OCI-LY1 (cell line): ENCODE data around the gene SH3BP5L.

Experiments
- H2AFZ ChIP-seq: fragments of 200-600 bp; sonication (generic), shearing (Covaris generic); 2 replicates; pipeline ENCODE4 v1.6.0; 2014; ENCODE audit warnings: antibody characterized with exemption, mild to moderate bottlenecking, low read length
- H3F3A ChIP-seq: fragments of 200-600 bp; sonication (generic), shearing (Covaris generic); 2 replicates; pipeline ENCODE4 v1.6.0; 2014; ENCODE audit warnings: mild to moderate bottlenecking, antibody characterized with exemption, low read length, moderate library complexity; ENCODE audit not compliant: insufficient read depth
- H3K27ac ChIP-seq: fragments of 200-600 bp; sonication (generic); 2 replicates; pipeline ENCODE4 v1.5.1; 2014; ENCODE audit warnings: low read length, mixed run types, mild to moderate bottlenecking, low read depth; ENCODE audit not compliant: poor library complexity, severe bottlenecking
- H3K27me3 ChIP-seq: fragments of 200-600 bp; sonication (generic); 2 replicates; pipeline ENCODE4 v1.6.0; 2014; ENCODE audit warnings: antibody characterized with exemption, mild to moderate bottlenecking, low read length, moderate library complexity; ENCODE audit not compliant: insufficient read depth
- H3K36me3 ChIP-seq: fragments of 200-600 bp; sonication (generic); 2 replicates; pipeline ENCODE4 v1.6.1; 2014; ENCODE audit warnings: mild to moderate bottlenecking, antibody characterized with exemption, low read length, moderate library complexity, mixed read lengths; ENCODE audit not compliant: insufficient read depth
- H3K4me1 ChIP-seq: fragments of 200-600 bp; sonication (generic); 2 replicates; pipeline ENCODE4 v1.5.1; 2014; ENCODE audit warnings: mild to moderate bottlenecking, low read length, moderate library complexity; ENCODE audit not compliant: insufficient read depth, severe bottlenecking
- H3K4me2 ChIP-seq: fragments of 200-600 bp; sonication (generic), shearing (Covaris generic); 2 replicates; pipeline ENCODE4 v1.6.1; 2014; ENCODE audit warnings: low read length
- H3K4me3 ChIP-seq: fragments of 200-600 bp; sonication (generic); 2 replicates; pipeline ENCODE4 v1.5.1; 2014; ENCODE audit warnings: low read length, low read depth, mild to moderate bottlenecking, mixed read lengths; ENCODE audit not compliant: poor library complexity, severe bottlenecking
- H3K79me2 ChIP-seq: fragments of 200-600 bp; shearing (Covaris generic); 2 replicates; pipeline ENCODE4 v1.6.1; 2016; ENCODE audit warnings: mixed run types, low read length, mixed read lengths; ENCODE audit not compliant: insufficient read depth
- H3K9ac ChIP-seq: fragments of 200-600 bp; sonication (generic), shearing (Covaris generic); 2 replicates; pipeline ENCODE4 v1.6.1; 2014; ENCODE audit warnings: mild to moderate bottlenecking, low read length, mixed read lengths
- H3K9me2 ChIP-seq: fragments of 200-600 bp; sonication (generic), shearing (Covaris generic); 2 replicates; pipeline ENCODE4 v1.6.1; 2014; ENCODE audit warnings: low read depth, mild to moderate bottlenecking, low read length, mixed read lengths
- H3K9me3 ChIP-seq: fragments of 200-600 bp; shearing (Covaris generic); 2 replicates; pipeline ENCODE4 v1.6.1; 2014; ENCODE audit warnings: low read length, mixed read lengths
- H4K20me1 ChIP-seq: fragments of 200-600 bp; sonication (generic), shearing (Covaris generic); 2 replicates; pipeline ENCODE4 v1.6.0; 2016; ENCODE audit warnings: mild to moderate bottlenecking, low read length; ENCODE audit not compliant: insufficient read depth
- EZH2 ChIP-seq: fragments of 200-600 bp; sonication (generic), shearing (Covaris generic); IDR thresholded peaks from 2 replicates; pipeline ENCODE4 v1.8.0; 2017; ENCODE audit warnings: borderline replicate concordance, mixed run types, mild to moderate bottlenecking, antibody characterized with exemption, low read length, moderate library complexity, mixed read lengths
- TF ChIP-seq, protein P1 (sequence below): fragments of 200-600 bp; sonication (generic), shearing (Covaris generic); IDR thresholded peaks from 2 replicates; pipeline ENCODE4 v1.5.1; 2017; ENCODE audit warnings: mild to moderate bottlenecking, antibody characterized with exemption, low read length, moderate library complexity, mixed read lengths

The SH3BP5L gene

GRCh38 chr1:248862695-248862997 lies 36.9 kb upstream of the SH3BP5L start:
- peak overlapping the region; percentile 56 for H3K4me2 ChIP-seq
- H3K9ac ChIP-seq, result peak overlapping the region; percentile 45
- peak overlapping the region; percentile 57 for H3K4me3 ChIP-seq
- H3K4me1 ChIP-seq, result peaks cover 32% of the 10 kb centered on the region
- H3F3A ChIP-seq, result no peaks in the 10 kb centered on the region
- no peaks in the 10 kb centered on the region; the same call in 1 of the 2 replicates for H3K36me3 ChIP-seq
- H3K9me3 ChIP-seq, result no peaks in the 10 kb centered on the region
- no peaks in the 10 kb centered on the region for H4K20me1 ChIP-seq
- TF ChIP-seq, protein P1, sequence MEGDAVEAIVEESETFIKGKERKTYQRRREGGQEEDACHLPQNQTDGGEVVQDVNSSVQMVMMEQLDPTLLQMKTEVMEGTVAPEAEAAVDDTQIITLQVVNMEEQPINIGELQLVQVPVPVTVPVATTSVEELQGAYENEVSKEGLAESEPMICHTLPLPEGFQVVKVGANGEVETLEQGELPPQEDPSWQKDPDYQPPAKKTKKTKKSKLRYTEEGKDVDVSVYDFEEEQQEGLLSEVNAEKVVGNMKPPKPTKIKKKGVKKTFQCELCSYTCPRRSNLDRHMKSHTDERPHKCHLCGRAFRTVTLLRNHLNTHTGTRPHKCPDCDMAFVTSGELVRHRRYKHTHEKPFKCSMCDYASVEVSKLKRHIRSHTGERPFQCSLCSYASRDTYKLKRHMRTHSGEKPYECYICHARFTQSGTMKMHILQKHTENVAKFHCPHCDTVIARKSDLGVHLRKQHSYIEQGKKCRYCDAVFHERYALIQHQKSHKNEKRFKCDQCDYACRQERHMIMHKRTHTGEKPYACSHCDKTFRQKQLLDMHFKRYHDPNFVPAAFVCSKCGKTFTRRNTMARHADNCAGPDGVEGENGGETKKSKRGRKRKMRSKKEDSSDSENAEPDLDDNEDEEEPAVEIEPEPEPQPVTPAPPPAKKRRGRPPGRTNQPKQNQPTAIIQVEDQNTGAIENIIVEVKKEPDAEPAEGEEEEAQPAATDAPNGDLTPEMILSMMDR, result no peak
- TF ChIP-seq EZH2, result no peak
- no peaks in the 10 kb centered on the region for H3K9me2 ChIP-seq
- no peak overlapping the region for H3K27ac ChIP-seq
- H3K79me2 ChIP-seq, result no peaks in the 10 kb centered on the region
- H3K27me3 ChIP-seq, result no peaks in the 10 kb centered on the region
- H2AFZ ChIP-seq, result no peak overlapping the region

GRCh38 chr1:248861616-248862015 lies 35.9 kb upstream of the SH3BP5L start:
- Histone ChIP-seq H3K4me3 (no peak overlapping the region), H2AFZ (no peak overlapping the region), H3K36me3 (no peaks in the 10 kb centered on the region; the same call in 1 of the 2 replicates), H3K4me1 (peaks cover 42% of the 10 kb centered on the region), H3K79me2 (no peaks in the 10 kb centered on the region), H3K9me2 (no peaks in the 10 kb centered on the region), H3K9me3 (no peaks in the 10 kb centered on the region), H3K4me2 (no peak overlapping the region), H3K9ac (no peak overlapping the region), H4K20me1 (no peaks in the 10 kb centered on the region), H3K27me3 (no peaks in the 10 kb centered on the region), H3K27ac (no peak overlapping the region), H3F3A (no peaks in the 10 kb centered on the region)
- TF ChIP-seq EZH2, result no peak
- TF ChIP-seq, protein P1, result no peak

GRCh38 chr1:248860007-248860406 lies 34.3 kb upstream of the SH3BP5L start:
- Histone ChIP-seq H3K9ac (peak overlapping the region; percentile 87; the same call in 1 of the 2 replicates), H3K9me3 (no peaks in the 10 kb centered on the region), H3K4me3 (peak overlapping the region; percentile 73), H3F3A (no peaks in the 10 kb centered on the region), H3K4me2 (peak overlapping the region; percentile 95), H2AFZ (no peak overlapping the region), H3K4me1 (peaks cover 42% of the 10 kb centered on the region), H3K36me3 (peaks cover 3% of the 10 kb centered on the region), H3K27ac (peak overlapping the region; percentile 74), H4K20me1 (no peaks in the 10 kb centered on the region), H3K79me2 (no peaks in the 10 kb centered on the region), H3K27me3 (no peaks in the 10 kb centered on the region), H3K9me2 (no peaks in the 10 kb centered on the region)
- TF ChIP-seq, protein P1, result no peak
- no peak for TF ChIP-seq EZH2
